AG08395 (cell line): ENCODE results near the gene MAP4K2.
"Not testable (repeated sequence)": the region's sequence is repeated elsewhere in the genome, so short reads cannot be mapped to it uniquely, and the experiment has no call there.

Source experiments
- DNase-seq: peaks from one replicate; pipeline ENCODE4 v3.0.0; 2012; ENCODE audit warnings: mixed read lengths, low spot score

The MAP4K2 gene

DNA sequence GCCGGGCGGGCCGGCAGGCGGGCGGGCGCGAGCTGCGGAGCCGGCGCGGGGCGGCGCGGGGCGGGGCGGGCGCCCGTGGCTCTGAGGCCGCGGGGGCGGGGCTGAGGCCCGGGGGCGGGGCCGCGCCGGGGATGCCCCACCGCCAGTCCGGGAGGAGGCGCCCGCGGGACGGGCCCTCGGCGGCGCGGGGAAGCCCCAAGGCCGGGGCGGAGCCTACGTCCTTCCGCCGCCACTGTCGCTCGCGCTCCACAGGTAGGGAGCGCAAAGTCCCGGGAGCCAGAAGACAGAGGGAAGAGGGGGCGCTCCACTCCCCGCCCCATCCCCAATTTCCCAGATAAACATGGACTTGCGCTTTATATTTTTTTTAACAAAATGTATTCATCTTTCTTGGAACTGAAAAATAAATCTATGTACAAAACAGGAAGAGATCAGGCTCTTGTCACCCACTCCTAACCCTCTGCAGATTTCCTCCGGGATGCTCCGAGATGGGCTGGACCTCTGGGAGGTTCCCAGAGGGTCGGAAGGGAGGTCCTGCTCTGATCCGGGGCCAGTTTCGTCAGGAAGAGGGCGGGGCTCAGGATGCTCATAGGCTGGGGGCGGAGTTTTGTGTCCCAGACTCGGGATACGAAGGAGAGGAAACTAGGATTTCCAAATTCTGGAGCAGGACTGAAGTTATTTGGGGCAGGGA, at the start of gene MAP4K2:
MAP4K2 (minus strand) TSS at position 57 of the 688 bp plus-strand sequence. CDS start 65 bp downstream, outside the sequence.
- peak; percentile 96 for DNase-seq

- no peak for DNase-seq
These were observed 48.9 kb upstream of the MAP4K2 start for GRCh38 chr11:64851831-64852351.

DNA sequence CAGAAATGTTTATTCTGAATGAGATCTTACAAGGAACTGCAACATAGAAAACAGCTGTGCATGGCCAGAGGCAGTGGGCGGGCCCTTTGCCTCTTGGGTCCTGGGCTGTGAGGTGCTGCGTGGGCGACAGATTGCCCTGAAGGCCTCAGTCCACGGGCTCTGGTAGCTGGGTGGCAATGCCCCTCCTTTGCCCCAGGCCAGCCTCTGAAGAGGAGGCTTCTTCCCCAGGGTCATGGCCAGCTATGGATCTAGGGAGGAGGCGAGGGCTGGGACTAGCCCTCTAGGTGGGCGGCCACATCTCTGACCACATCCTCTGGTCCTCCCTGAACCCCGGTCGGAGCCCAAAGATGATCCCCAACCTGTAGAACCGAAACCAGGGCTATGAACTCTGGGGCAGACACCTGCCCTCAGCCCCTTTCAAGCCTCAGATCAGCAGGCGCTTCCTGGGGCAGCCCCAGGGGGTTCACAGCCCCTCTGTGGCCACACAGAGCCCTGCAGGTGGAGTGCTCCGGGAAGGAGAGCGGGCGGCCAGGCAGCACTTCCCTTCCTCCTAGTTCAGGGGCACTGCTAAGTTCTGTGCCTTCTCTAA, 48.1 kb upstream of the MAP4K2 start:
- DNase-seq = peak; percentile 28

DNA sequence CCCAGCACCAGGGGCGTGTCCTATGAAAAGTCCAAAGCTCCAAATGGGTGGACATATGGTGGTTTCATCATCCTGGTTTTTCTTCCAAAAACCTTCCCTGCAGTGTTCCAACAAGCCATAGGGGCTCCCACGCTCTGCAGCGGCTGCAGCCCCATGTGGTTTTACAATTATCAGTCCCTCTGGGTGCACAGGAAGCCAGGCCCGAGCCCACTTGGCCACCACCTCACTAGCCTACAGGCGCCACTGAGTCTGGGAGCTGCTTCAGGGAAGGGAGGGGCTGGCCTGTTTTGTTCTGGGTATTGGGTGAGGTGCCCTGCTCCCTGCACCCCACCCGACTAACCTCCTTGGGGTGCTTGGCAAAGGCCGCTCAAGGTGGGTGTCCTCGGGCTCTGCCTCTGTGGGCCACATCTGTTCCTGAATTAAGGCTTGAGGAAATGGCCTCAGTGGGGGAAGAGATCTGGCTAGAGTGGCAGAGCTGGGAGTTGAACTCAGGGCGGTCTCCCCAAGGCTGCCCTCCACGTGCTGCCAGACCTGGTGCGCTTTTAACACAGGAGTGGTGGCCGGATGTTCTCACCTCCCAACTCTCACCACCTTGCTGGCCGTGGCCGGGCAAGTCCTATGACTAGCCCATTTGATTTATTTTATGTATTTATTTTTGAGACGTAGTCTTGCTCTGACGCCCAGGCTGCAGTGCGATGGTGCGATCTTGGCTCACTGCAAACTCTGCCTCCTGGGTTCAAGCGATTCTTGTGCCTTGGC, 46.8 kb upstream of the MAP4K2 start:
- peak; percentile 24 for DNase-seq

DNA sequence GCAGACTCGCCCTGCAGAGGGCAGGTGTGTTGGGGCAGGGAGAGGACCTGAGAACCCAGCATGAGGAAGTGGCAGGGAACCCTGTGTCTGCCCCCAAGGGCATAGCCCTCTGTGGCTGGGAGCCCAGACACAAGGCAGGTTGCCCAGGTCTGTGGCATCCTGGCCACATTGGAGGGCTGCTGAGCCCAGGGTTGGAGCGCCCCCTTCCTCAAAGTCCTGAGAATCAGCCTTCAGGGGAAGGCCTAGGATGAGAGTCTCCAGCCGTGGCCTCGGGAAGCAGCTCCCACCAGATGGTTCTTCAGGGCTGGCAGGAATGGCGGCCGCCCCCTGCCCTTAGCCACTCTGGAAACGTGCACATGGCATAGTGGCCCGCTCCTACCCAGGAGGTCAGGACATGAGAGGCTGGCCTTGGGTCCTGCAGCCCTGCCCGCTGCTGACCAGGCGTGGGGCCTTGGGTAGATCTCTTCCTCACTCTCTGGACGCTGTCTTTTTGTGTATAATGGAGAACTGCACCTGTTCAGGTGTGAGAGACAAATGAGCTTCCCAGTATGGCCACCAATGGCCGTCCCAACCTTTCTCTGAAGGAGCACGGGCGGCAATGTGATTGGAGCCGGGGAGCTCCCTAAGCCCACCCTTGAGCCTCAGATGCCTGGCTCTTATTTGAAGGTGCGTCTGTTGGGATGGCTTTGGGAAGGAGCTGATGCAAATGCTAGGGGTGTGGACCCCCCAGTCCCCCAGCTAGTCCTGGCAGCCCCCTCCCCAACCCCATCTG, 46.0 kb upstream of the MAP4K2 start:
- no peak for DNase-seq

DNA sequence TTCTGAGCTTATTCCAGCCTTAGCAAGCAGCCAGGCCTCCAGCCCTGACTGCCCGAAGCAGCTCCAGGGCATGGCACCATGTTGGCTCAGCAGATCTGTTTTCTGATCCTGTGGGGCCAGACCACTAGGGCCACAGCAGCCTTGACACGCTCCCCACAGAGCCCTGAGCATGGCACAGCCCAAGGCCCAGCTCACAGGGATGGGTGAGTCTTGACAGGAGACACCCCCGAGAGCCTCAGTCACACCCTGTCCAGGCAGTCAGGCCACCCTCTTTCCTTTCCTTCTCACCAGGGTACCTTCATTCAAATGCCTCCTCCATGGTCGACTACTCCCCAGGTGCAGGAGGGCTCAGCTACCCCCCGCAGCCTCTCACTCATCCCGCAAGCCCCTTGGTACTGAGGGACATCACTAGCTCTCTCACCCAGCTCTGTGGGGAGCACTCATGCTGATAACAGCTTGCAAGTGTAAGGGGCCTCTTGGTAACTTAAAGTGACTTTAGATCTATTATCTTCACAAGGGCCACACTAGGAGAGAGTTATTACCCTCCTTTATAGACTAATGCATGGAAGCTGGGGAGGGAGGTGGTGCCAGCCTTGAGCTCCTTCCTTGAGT, 45.3 kb upstream of the MAP4K2 start:
- no peak for DNase-seq

DNA sequence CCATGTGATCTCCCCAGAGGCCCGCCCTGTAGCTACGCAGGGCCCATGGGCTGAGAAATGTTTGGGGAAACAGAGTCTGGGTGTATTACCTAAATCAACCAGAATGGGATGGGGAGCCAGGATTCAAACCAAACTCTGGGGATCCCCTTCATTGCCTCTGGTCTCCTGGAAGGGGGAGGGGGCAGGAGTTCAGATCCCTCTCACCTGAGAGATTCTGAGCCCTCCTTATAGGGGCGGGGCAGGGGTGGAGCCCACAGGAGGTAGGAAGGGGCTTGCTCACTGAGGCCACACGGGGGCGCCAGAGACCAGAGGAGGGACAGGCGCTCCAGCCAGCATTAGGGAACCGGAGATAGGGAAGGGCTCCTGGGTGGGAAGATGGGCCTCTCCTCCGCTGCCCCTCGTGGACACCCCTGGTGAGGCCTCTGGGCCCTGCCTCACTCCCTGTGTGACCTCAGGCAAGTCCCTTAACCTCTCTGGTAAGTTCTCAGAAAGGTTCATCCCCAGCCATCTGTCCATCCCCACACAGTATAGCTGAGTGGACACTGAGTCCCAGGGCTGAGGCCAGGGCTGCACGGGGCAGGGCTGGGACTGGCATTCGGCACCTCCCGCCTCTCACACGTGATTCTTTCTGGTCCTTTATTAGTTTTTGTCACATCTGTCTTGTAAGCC, 44.1 kb upstream of the MAP4K2 start:
- DNase-seq = peak; percentile 95

- DNase-seq = not testable (repeated sequence)
These were observed 42.7 kb upstream of the MAP4K2 start for GRCh38 chr11:64845776-64846129.

DNA sequence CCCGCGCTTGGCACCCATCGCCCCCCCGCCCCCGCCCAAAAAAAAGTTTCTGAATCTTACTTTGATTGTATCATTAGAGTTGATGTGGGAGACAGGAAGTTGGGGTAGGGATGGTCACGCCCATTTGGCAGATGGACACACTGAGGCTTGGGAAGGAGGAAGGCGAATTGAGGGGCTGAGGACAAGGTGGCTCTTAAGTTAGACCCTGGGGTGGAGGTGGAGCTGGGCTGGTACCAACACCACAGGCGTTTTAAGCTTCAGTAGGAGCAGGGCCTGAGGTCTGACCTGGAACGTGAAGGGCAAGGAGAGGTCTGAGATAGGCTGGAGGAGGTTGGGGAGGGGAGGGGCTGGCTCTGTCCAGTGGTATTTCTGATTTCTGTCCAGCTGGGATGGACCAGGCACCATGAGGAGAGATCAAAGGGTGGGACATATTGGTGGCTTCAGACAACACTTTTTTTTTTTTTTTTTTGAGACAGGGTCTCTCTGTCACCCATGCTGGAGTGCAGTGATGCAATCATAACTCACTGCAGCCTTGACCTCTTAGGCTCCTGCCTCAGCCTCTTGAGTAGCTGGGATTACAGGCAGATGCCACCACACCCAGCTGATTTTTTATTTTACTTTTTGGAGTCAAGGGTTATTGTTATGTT, 42.2 kb upstream of the MAP4K2 start:
- DNase-seq = no peak

DNA sequence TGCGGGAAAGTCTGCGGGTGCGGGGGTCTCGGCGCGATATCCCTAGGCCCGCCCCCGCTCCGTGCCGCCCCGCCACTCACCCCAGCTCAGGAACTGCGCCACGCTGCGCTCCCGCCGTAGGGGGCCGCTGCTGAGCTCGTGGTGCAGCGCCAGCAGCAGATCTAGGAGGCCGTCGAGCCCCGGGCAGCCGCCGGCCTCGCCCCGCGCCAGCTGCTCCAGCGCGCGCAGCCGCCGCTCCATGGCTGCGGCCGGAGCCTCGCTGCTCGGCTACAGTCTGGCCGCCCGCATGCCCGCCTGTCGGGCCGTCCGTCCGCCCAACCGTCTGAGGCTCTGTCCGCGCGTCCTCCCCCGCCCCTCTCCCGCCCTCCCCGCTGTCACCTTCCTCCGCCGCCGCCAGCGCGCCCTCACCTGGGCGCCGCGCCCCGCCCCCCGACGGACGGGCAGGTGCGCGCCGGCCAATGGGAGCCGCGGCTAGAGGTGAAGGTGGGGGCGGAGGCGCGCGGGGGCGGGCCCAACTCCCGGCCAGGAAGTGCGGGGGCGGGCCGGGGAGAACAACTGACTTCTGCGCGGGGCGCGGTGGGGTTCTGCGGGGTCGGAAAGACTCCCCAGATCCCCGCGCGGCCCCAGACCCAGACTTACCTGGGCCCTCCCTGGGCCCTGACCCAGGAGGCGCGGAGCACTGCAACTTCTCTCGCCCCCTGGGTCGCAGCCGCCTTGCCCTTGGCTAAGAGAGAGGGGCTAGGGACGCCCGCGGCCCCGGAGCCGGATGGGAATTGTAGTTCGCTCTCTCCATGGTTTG, 41.5 kb upstream of the MAP4K2 start, which contains the start of gene CDC42BPG:
CDC42BPG (minus strand) TSS at position 324 of the 799 bp plus-strand sequence; CDS start at position 240, 84 bp downstream.
- peak; percentile 86 for DNase-seq

GRCh38 chr11:64843686-64844329, 40.8 kb upstream of the MAP4K2 start:
- no peak for DNase-seq

DNA sequence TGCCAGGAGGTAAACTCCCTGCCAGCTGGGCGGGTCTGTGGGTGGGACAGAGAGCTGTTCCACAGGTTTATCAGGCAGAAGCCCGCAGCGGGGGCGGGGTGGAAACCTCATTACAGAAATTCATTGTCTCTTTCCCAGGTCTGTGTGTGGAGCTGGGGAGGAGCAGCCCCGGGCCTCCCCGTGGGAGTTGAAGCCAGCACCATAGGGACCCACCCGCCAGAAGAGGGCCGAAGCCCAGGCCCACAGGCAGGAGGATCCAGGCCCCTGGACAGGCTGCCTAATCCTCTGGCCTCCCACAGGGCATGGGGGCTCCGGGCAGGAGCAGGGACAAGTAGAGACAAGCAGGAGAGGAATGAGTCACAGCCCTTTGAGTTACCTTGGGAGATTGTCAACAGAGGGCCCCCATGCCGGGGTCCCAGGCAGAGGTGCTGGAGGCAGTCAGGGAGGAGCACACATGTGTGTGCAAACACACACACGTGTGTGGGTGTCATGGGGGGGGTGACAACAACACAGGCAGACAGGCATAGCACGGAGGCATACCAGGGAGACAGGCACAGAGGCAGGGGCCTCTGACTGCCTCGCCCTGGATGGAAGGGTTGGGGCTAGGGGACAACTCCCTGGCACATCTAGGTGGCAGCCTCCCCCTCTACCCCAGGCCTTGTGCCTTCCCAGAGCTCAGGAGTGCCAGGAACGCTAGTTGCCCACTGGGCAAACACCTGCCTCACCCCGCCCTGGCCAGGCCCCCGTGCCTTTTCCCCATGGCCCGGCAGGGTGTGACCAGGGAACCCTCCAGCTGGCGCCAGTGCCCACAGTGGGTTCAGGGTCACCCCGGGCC, 40.1 kb upstream of the MAP4K2 start:
- DNase-seq = no peak

DNA sequence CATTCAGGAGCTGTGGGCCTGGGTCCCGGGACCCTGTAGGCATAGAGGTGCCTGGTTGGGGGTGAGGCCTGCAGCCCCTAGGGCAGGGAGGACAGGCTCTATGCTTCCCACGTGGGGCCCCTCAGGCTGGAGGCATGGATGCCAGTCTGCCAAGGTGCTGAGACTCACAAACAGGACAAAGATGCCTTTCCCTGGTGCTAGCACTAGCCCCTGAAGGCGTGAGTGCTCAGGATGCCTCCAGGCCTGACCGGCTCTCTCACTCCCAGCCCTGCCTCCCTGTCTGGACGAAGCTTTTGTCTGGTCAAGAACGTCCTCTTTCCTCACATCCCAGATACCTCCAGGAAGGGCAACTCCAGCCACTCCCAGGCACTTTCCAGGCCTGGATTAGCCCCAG, 39.3 kb upstream of the MAP4K2 start:
- DNase-seq = no peak

GRCh38 chr11:64841592-64842365, 38.8 kb upstream of the MAP4K2 start:
- DNase-seq = no peak

DNA sequence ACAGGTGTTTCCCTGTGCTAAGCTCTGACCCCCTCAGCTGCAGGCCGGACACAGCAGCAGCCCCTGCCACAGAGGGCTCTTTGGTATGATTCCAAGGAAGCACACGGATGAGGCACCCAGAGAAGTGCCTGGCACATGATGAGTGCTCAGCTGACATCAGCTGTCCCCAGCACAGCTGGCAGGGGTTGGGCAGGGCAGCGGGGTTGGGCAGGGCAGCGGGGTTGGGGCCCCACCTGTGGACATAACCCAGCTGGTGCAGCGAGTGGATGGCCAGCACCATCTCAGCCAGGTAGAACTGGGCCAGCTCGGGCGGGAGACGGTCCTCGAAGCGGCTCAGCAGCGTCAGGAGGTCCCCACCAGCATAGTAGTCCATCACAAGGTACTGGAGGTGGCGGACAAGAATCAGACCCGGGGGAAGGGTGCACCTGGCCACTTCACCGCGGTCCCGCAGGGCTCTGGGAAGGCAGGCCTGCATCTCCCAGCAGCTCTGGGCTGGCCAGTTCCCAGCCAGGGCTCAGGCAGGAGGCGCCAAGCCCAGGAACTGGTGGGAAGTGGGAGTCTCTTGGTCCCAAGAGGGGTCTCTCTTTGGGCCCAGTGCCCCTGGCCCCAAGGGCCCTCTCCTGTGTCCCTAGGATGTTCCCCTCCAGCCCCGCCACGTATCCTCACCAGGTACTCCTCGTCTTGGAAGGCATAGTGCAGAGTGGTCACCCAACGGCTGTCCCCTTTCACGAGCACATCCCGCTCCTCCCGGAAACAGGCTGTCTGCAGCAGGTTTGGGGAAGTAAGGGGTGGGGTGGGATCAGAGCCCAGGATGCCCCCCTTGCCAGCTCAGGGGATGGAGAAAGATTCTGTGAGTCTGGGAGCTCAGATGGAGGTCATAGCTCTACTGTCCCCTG, 37.1 kb upstream of the MAP4K2 start:
- no peak for DNase-seq

GRCh38 chr11:64839335-64839734, 36.3 kb upstream of the MAP4K2 start:
- DNase-seq = no peak
